Osteoblast (primary cell): ENCODE data around the gene ARHGAP18. TPM values are rescaled to one million over a fixed set of nuclear protein-coding genes. Genes with fewer than 3 reads are reported as not detected.

Source experiments
- DNase-seq: peaks from one replicate; pipeline ENCODE4 v3.0.0; 2011; ENCODE audit warnings: low spot score, mixed read lengths; ENCODE audit not compliant: insufficient read length; ENCODE audit errors: missing footprints
- H2AFZ ChIP-seq: 2 replicates; pipeline ENCODE4 v1.6.0; 2011; ENCODE audit warnings: mild to moderate bottlenecking, low read length
- H3K27ac ChIP-seq: 2 replicates; pipeline ENCODE4 v1.5.1; 2011; ENCODE audit warnings: mild to moderate bottlenecking, low read depth, low read length, moderate library complexity
- H3K27me3 ChIP-seq: 2 replicates; pipeline ENCODE4 v1.6.0; 2012; ENCODE audit warnings: mild to moderate bottlenecking, control low read depth, inconsistent platforms, low read length, moderate library complexity; ENCODE audit not compliant: insufficient read depth
- H3K36me3 ChIP-seq: 2 replicates; pipeline ENCODE4 v1.5.1; 2011; ENCODE audit warnings: mild to moderate bottlenecking, low read length, control low read depth, moderate library complexity; ENCODE audit not compliant: insufficient read depth
- H3K4me1 ChIP-seq: 2 replicates; pipeline ENCODE4 v1.5.1; 2011; ENCODE audit warnings: mild to moderate bottlenecking, low read length, control low read depth, moderate library complexity; ENCODE audit not compliant: insufficient read depth
- H3K4me2 ChIP-seq: 2 replicates; pipeline ENCODE4 v1.6.0; 2011; ENCODE audit warnings: mild to moderate bottlenecking, low read length; ENCODE audit not compliant: insufficient read depth
- H3K4me3 ChIP-seq: fragments of 200-600 bp; sonication (generic); 3 replicates; pipeline ENCODE4 v1.5.1; 2012; ENCODE audit warnings: mild to moderate bottlenecking, low read length, inconsistent platforms; ENCODE audit not compliant: insufficient read depth
- H3K79me2 ChIP-seq: 2 replicates; pipeline ENCODE4 v1.6.0; 2012; ENCODE audit warnings: mild to moderate bottlenecking, low read length, control low read depth, inconsistent platforms; ENCODE audit not compliant: insufficient read depth
- H3K9me3 ChIP-seq: 2 replicates; pipeline ENCODE4 v1.5.1; 2011; ENCODE audit warnings: low read depth, low read length, control low read depth
- H4K20me1 ChIP-seq: 2 replicates; pipeline ENCODE4 v1.6.0; 2012; ENCODE audit warnings: mild to moderate bottlenecking, low read length, control low read depth; ENCODE audit not compliant: insufficient read depth
- total RNA-seq: library from RNA; depleted of rRNA; stranded (reverse); fragments of >200 nt; gene quantifications from 2 replicates; pipeline ENCODE4 v1.2.3, GENCODE V29; 2012
- TF ChIP-seq, protein P1 (sequence below): IDR thresholded peaks from 2 replicates; pipeline ENCODE4 v1.5.1; 2011; ENCODE audit warnings: mild to moderate bottlenecking, low read depth, low read length, moderate library complexity; ENCODE audit errors: extremely low read depth

ARHGAP18 gene
- total RNA-seq, 1 donor = 21.0 TPM

DNA sequence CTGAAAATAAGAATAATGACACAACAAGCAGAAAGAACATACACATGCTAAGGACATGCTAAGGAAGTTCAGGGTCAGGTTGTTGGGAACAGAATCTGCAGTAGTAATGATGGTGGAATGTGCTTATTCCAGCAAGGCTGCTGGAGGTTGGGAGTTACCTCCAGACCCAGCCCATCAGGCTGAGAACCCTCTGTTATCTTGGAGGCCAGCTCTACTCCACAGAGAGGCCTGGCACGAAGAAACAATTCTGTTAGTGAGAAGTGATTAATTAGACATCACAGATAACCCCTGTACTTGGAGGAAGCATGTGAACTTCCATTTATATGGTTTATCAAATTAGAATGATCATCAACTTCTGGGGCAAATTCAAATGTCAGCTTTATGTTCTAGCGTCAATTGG is 22.1 kb upstream of the ARHGAP18 start:
- no peak overlapping the region for H3K27ac ChIP-seq
- no peaks in the 10 kb centered on the region for H3K9me3 ChIP-seq
- no peaks in the 10 kb centered on the region for H3K36me3 ChIP-seq
- no peaks in the 10 kb centered on the region for H3K4me1 ChIP-seq
- TF ChIP-seq, protein P1, sequence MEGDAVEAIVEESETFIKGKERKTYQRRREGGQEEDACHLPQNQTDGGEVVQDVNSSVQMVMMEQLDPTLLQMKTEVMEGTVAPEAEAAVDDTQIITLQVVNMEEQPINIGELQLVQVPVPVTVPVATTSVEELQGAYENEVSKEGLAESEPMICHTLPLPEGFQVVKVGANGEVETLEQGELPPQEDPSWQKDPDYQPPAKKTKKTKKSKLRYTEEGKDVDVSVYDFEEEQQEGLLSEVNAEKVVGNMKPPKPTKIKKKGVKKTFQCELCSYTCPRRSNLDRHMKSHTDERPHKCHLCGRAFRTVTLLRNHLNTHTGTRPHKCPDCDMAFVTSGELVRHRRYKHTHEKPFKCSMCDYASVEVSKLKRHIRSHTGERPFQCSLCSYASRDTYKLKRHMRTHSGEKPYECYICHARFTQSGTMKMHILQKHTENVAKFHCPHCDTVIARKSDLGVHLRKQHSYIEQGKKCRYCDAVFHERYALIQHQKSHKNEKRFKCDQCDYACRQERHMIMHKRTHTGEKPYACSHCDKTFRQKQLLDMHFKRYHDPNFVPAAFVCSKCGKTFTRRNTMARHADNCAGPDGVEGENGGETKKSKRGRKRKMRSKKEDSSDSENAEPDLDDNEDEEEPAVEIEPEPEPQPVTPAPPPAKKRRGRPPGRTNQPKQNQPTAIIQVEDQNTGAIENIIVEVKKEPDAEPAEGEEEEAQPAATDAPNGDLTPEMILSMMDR = no peak
- H3K79me2 ChIP-seq = no peaks in the 10 kb centered on the region
- H3K4me2 ChIP-seq = no peak overlapping the region
- no peaks in the 10 kb centered on the region for H4K20me1 ChIP-seq
- DNase-seq = no peak
- H2AFZ ChIP-seq = peak overlapping the region; percentile 64
- no peaks in the 10 kb centered on the region for H3K27me3 ChIP-seq
- no peak overlapping the region for H3K4me3 ChIP-seq

DNA sequence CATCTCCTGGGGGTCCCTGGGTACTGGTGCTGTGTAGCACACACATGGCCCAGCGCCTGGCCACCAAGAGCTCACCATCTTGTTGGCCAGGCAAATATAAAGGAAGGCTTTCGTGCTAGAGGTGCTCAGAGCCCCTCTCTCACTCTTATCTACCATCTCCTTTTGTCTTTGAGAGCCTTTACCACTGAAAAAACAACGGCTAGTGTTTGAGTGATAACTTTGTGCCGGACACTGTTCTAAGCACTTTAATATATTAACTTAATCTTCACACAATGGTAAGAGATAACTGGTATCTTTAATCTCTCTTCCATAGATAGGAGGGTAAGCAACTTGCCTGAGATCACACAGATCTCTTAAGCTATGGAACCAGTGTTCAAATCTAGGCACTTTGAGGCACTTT is 21.5 kb upstream of the ARHGAP18 start:
- Histone ChIP-seq H3K4me2 (no peak overlapping the region), H3K4me1 (no peaks in the 10 kb centered on the region), H3K27ac (no peak overlapping the region), H4K20me1 (no peaks in the 10 kb centered on the region), H2AFZ (peak overlapping the region; percentile 64), H3K36me3 (no peaks in the 10 kb centered on the region), H3K9me3 (no peaks in the 10 kb centered on the region), H3K27me3 (no peaks in the 10 kb centered on the region), H3K4me3 (no peak overlapping the region), H3K79me2 (no peaks in the 10 kb centered on the region)
- TF ChIP-seq, protein P1 = no peak
- DNase-seq = no peak

DNA sequence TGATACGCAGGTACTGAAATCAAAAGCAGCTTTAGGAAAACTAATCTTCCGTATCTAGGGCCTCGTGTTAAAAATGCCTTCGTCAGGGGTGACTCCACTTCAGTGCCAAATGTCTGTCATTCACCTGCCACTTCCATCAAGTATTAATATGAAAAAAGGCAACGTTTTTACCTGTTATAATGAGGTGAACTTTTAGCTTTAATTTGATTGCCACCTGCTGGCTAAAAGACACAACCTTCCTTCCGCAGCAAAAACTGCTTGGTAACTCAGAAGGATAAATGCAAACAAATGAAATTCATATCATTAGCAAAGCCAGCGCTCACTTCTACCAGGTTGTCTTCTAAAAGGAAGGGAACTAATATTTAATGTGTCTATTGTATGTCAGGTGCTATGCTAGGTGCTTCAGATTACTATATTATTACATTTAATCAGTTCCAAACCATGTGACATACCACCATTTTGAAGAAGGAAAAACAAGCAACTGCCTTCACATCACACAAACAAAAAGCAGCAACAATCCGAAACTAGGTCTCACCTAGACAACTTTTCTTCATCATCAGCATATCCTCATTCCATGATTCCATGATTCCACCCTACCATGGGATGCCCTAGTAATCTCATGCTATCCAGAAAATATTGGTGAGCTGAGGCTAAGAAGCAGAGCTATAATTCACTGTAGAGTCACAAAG is 20.6 kb upstream of the ARHGAP18 start:
- no peaks in the 10 kb centered on the region for H3K9me3 ChIP-seq
- H3K79me2 ChIP-seq = no peaks in the 10 kb centered on the region
- no peaks in the 10 kb centered on the region for H3K36me3 ChIP-seq
- TF ChIP-seq, protein P1 = peak; percentile 52
- no peaks in the 10 kb centered on the region for H3K27me3 ChIP-seq
- H3K27ac ChIP-seq = no peak overlapping the region
- no peak overlapping the region for H3K4me2 ChIP-seq
- no peaks in the 10 kb centered on the region for H3K4me1 ChIP-seq
- no peak overlapping the region for H3K4me3 ChIP-seq
- no peaks in the 10 kb centered on the region for H4K20me1 ChIP-seq
- DNase-seq = no peak
- H2AFZ ChIP-seq = peak overlapping the region; percentile 64

DNA sequence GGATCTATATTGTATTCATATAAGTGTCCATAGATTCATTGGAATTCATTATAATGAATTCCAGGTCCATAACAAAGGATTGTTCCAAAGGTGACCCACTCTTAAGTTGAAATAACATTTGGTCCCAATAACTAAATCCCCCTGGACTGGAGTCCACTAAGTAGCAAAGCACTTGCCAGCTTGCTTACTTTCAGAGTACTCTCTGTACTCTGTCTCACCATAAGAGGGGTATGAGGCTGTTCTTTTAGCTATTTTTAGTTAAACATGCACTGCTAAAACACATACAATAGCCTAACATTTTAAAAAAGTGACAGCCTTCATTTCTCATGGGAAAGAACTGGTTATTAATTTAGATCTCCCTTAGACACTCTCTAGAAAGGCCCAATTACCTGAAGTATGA is 16.7 kb upstream of the ARHGAP18 start:
- no peak overlapping the region for H2AFZ ChIP-seq
- H3K27ac ChIP-seq = no peak overlapping the region
- DNase-seq = no peak
- H3K79me2 ChIP-seq = no peaks in the 10 kb centered on the region
- no peaks in the 10 kb centered on the region for H3K9me3 ChIP-seq
- H3K36me3 ChIP-seq = no peaks in the 10 kb centered on the region
- no peak overlapping the region for H3K4me3 ChIP-seq
- TF ChIP-seq, protein P1 = no peak
- H3K4me2 ChIP-seq = no peak overlapping the region
- no peaks in the 10 kb centered on the region for H3K27me3 ChIP-seq
- no peaks in the 10 kb centered on the region for H4K20me1 ChIP-seq
- no peaks in the 10 kb centered on the region for H3K4me1 ChIP-seq
